Heart right ventricle (tissue), 16 donors: ENCODE results near the gene SRGAP1. TPM values are rescaled to one million over a fixed set of nuclear protein-coding genes. Genes with fewer than 3 reads are reported as not detected.
A peak's percentile ranks its signal among the peaks of the same experiment; 100 is the strongest.

Experiments used
- ATAC-seq, 8 donors: fragments of 200-7000 bp; cut with Tn5 transposase; one replicate each; pipeline ENCODE4 v1.9.1; 2020; ENCODE audit warnings: mild to moderate bottlenecking in 8 of 8, moderate library complexity in 8 of 8, moderate number of reproducible peaks in 1 of 8
- DNase-seq, 2 donors: peaks; one replicate each; pipeline ENCODE4 v3.0.0-alpha.2; 2020
- H3K27ac ChIP-seq, 10 donors: fragments of 200-600 bp; sonication (generic) in 2 of 10; one replicate each; pipeline versions ENCODE4 v1.5.0 to v1.8.0; 2020 to 2022; ENCODE audit warnings: mild to moderate bottlenecking in 3 of 10
- H3K27me3 ChIP-seq, 7 donors: fragments of 200-600 bp; one replicate each; pipeline ENCODE4 v1.8.0; 2021 to 2022; ENCODE audit warnings: mild to moderate bottlenecking in 2 of 7
- H3K36me3 ChIP-seq, 9 donors: fragments of 200-600 bp; sonication (generic) in 1 of 9; one replicate each; pipeline versions ENCODE4 v1.5.0 to v1.8.0; 2020 to 2022; ENCODE audit warnings: mild to moderate bottlenecking in 2 of 9
- H3K4me1 ChIP-seq, 9 donors: fragments of 200-600 bp; sonication (generic) in 1 of 9; one replicate each; pipeline versions ENCODE4 v1.5.0 to v1.8.0; 2020 to 2022; ENCODE audit warnings: mild to moderate bottlenecking in 4 of 9
- H3K4me3 ChIP-seq, 10 donors: fragments of 200-600 bp; sonication (generic) in 2 of 10; one replicate each; pipeline versions ENCODE4 v1.5.0 to v1.8.0; 2020 to 2022; ENCODE audit warnings: mild to moderate bottlenecking in 7 of 10, moderate library complexity in 2 of 10
- H3K9me3 ChIP-seq, 11 donors: fragments of 200-600 bp in 10 of 11; sonication (generic) in 2 of 11; one replicate each; pipeline versions ENCODE4 v1.5.0 to v1.8.0; 2013 to 2022; ENCODE audit warnings: mild to moderate bottlenecking in 2 of 11, control low read depth in 1 of 11, moderate library complexity in 1 of 11
- CTCF ChIP-seq, 9 donors: fragments of 200-600 bp; sonication (generic) in 2 of 9; IDR thresholded peaks; one replicate each; pipeline versions ENCODE4 v1.5.0 to v1.8.0; 2021 to 2022; ENCODE audit warnings: antibody characterized with exemption in 9 of 9, mild to moderate bottlenecking in 5 of 9, moderate library complexity in 1 of 9
- WGBS, 2 donors: extraction: QIAGEN DNeasy Blood & Tissue Kit; methylation state at CpG; one replicate each; pipeline ENCODE4 v1.1.7; 2013; ENCODE audit warnings: inconsistent platforms in 1 of 2; 5-methylcytosine and 5-hydroxymethylcytosine counted together
- intact Hi-C, 10 donors: fragments of 100-400 bp; cut with DNase I; formaldehyde crosslinking; loops; one replicate each; pipeline versions ENCODE4 v1.11.1 to v1.14.2; 2022
- polyA plus RNA-seq, 2 donors: library from polyadenylated mRNA; stranded (reverse); fragments of 200-250 nt; gene quantifications; one replicate each; pipeline ENCODE4 v1.2.3, GENCODE V29; 2013
- total RNA-seq, 10 donors: library from RNA; stranded (reverse); fragmentation: NEBNext Ultra II Directional in 3 of 10; extraction: Animal tissue kit (Norgen Biotek cat#: 25700) in 3 of 10; gene quantifications; one replicate each; pipeline versions ENCODE4 v1.2.1 to v1.2.4, GENCODE V29; 2021 to 2023
- donor health status: Arrhythmogenic right ventricular cardiomyopathy.
- donor health status: ischemic (EF 13 %, LVEDD 7.1; RV severe dilation, severe dysfunction).
- donor health status: healthy with polysubstance abuse.
- donor health status: DM: no; HTN: yes; CAD: no.
- donor health status: DM: no; HTN: no; CAD: no.
- donor health status: ischemic (EF 25% LVEDD 6.9; RV normal size, moderate dysfunction).
- donor health status: ischemic (EF 25% LVEDD 5.7; RV mildly dilated, moderate dysfunction).
- donor health status: healthy.
- donor health status: DM: yes; HTN: yes; CAD: no.
- donor health status: Ischemic cardiomyopathy.
- donor health status: ischemic (EF 35%, LVEDD 5.7; RV mildly dilated, moderate dysfunction).
- donor health status: nonischemic (EF 11% LVEDD 7.7; RV severe dilation, severe dysfunction).
- donor health status: DM: yes; HTN: yes; CAD: no.
- donor health status: PGD.
- donor health status: ischemic (EF 29% LVEDD 5.4; RV normal size, mild dysfunction).
- donor health status: nonischemic (EF 23%, LVEDD 6.1; RV moderate dilation, normal function).

Gene SRGAP1
- total and polyA plus RNA-seq, 12 donors: 1.3 to 6.4 (median 3.6) TPM

GRCh38 chr12:64173456-64173855, 329.0 kb downstream of the SRGAP1 start:
- H3K36me3 ChIP-seq: no peaks in the 10 kb centered on the region
- no peak overlapping the region for H3K4me3 ChIP-seq
- DNase-seq (no peak), ATAC-seq (peak in 1 of 8 donors; percentile 26)
- TF ChIP-seq CTCF (IDR thresholded peaks at IDR 0.05): no peak
- 73 to 77% methylated on average over 3 of the region's 3 CpGs for WGBS, 2 donors
- H3K9me3 ChIP-seq: no peaks in the 10 kb centered on the region
- H3K4me1 ChIP-seq: peaks cover 0 to 17% (median 0%) of the 10 kb centered on the region in 9 donors
- no peaks in the 10 kb centered on the region for H3K27me3 ChIP-seq
- no peak overlapping the region for H3K27ac ChIP-seq
- intact Hi-C loops: no loop called here

- 82% methylated on average over 2 of the region's 2 CpGs for WGBS, 2 donors
- Histone ChIP-seq H3K27ac (no peak overlapping the region), H3K9me3 (no peaks in the 10 kb centered on the region), H3K4me1 (peaks cover 0 to 21% (median 0%) of the 10 kb centered on the region in 9 donors), H3K36me3 (no peaks in the 10 kb centered on the region), H3K4me3 (no peak overlapping the region), H3K27me3 (no peaks in the 10 kb centered on the region)
- DNase-seq: no peak
- intact Hi-C loops: loop anchor here in 1 of 10 donors (5.0 kb wide), 1 partner anchor 333 kb away; the partner anchor contains the start of gene SRGAP1
- no peak for ATAC-seq
- TF ChIP-seq CTCF (IDR thresholded peaks at IDR 0.05): no peak
Observed at GRCh38 chr12:64175254-64175945, 330.9 kb downstream of the SRGAP1 start.

- H3K9me3 ChIP-seq: no peaks in the 10 kb centered on the region
- intact Hi-C loops: loop anchor here in 1 of 10 donors (5.0 kb wide), 1 partner anchor 335 kb away; the partner anchor contains the start of gene SRGAP1
- DNase-seq (no peak), ATAC-seq (no peak)
- 69 to 73% methylated on average over 7 of the region's 7 CpGs for WGBS, 2 donors
- TF ChIP-seq CTCF (IDR thresholded peaks at IDR 0.05): no peak
- peaks cover 0 to 31% (median 9%) of the 10 kb centered on the region in 9 donors for H3K4me1 ChIP-seq
- H3K4me3 ChIP-seq: no peak overlapping the region
- H3K27me3 ChIP-seq: no peaks in the 10 kb centered on the region
- H3K36me3 ChIP-seq: no peaks in the 10 kb centered on the region
- H3K27ac ChIP-seq: no peak overlapping the region
Observed at GRCh38 chr12:64177001-64177400, 332.5 kb downstream of the SRGAP1 start.

- TF ChIP-seq CTCF (IDR thresholded peaks at IDR 0.05): no peak
- intact Hi-C loops: loop anchor here in 1 of 10 donors (5.0 kb wide), 1 partner anchor 336 kb away; the partner anchor contains the start of gene SRGAP1
Observed at GRCh38 chr12:64178122-64178521, 333.6 kb downstream of the SRGAP1 start.

More at GRCh38 chr12:64178122-64178521, 333.6 kb downstream of the SRGAP1 start:
- Histone ChIP-seq H3K4me3 (no peak overlapping the region), H3K27ac (no peak overlapping the region), H3K4me1 (peaks cover 0 to 37% (median 12%) of the 10 kb centered on the region in 9 donors), H3K9me3 (no peaks in the 10 kb centered on the region), H3K27me3 (no peaks in the 10 kb centered on the region), H3K36me3 (no peaks in the 10 kb centered on the region)
- WGBS, 2 donors: 58 to 65% methylated on average over 1 of the region's 1 CpG
- DNase-seq (no peak), ATAC-seq (peak in 2 of 8 donors; percentile 27 to 32)
